Fibroblast of the conjunctiva (primary cell): ENCODE results near the gene DCLRE1A.

Experiments used
- DNase-seq: peaks from one replicate; pipeline ENCODE4 v3.0.0-alpha.2; 2010; ENCODE audit warnings: low read depth

The DCLRE1A gene

DNA sequence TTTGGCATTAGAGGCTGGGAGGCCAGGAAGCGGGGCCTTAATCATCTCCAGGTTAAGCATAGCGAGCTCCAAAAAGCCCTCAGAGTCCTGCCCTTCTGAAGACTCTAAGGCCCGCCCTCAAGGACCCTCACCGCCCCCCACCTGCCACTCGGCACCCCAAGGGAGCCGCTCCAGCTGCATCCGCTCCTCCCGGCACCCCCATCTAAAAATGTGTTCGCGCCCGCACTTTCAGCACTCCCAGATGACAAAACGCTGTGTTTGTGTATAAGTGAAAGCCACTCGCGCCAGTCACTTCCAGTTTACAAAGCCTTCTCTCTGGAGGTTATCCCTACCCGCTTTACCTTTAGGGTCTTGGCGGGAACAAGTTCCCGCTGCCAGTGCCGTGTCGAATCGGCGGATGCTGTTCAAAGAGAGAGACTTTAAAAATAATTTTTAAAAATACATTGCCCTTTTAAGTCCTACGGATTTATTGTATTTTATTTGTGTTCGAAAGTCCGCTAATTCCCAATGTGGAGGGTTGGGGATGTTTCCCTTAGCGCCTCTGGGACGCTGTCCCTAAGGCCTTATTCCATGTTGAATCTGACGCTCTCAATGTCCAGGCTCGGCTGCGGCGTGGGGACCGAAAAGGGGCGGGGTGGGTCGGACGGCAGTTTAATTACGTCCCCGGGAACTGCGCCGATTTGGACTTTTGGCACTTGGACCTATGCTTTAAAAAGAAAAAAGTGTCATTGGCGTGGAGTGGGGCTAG, at the start of gene DCLRE1A, which contains the start of gene NHLRC2:
DCLRE1A (minus strand) TSS at position 70 of the 748 bp plus-strand sequence. CDS start 900 bp downstream, outside the sequence.
NHLRC2 (plus strand) TSS at position 649 of the 748 bp plus-strand sequence. CDS start 212 bp downstream, outside the sequence.
- peak; percentile 39 for DNase-seq

DNA sequence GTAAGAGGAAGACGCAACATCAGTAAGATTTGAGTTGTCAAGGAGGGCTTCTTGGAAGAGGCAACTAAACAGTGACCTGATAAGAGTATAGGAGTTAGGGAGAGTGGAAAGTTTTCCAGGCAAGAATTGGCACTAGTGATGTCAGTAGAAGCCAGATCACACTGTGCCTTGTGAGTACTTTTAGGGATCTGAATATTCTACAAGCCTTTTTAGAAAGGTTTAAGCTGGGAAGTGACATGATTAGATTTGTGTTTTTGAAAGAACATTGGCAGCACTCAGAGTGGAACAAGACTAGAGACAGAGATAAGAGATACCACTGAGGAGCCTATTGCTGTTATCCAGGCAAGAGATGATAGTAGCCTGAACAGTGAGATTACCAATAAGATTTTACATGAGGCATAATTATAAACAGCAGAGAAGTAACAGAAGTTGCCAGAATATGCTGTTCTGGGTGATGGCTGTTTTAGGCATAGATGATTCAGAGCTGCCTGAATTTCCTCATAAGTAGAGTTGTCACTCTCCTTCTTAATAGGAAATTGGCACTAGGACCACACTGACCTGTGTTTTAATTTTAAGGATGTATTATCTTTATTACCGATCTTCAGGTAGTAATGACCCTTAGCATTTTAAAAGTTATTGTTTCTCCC, 46.2 kb upstream of the DCLRE1A start:
- DNase-seq, result no peak

GRCh38 chr10:113897693-113898618, 44.1 kb upstream of the DCLRE1A start:
- no peak for DNase-seq

DNA sequence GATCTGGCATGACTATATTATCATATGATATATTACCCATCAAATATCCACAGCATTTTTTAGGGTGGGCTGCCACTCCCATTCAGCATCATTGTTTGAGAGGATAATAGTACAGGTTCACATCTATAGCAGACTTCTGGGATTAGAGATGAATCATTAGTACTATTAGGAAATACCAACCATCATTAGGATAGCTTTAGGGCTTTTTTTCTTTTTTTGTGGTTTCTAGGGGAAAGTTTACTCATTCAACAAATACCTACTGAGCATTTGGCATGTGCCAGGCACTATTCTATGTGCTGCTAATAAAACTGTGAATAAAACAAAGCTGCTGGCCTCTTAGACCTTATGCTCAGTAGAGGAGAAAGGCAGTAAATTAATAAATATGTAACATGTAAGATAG, 41.1 kb upstream of the DCLRE1A start:
- no peak for DNase-seq

DNA sequence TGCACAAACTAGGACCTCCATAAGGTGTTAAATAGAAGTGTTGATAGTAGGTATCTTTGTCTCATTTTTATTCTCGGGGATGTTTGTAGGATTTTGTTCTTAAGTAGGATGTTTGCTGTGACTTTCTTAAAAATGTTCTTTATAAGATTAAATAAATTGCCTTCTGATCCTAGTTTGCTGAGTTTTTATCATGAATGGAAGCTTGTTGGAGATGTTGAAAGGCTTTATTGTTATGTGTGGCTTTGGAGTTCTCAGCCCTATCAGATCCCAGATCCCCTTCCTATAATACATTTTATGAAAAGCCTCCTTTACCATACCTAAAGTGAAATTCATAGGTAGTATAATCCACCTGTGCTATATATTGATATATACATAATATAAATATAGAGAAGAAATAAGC, 40.7 kb upstream of the DCLRE1A start:
- no peak for DNase-seq

DNA sequence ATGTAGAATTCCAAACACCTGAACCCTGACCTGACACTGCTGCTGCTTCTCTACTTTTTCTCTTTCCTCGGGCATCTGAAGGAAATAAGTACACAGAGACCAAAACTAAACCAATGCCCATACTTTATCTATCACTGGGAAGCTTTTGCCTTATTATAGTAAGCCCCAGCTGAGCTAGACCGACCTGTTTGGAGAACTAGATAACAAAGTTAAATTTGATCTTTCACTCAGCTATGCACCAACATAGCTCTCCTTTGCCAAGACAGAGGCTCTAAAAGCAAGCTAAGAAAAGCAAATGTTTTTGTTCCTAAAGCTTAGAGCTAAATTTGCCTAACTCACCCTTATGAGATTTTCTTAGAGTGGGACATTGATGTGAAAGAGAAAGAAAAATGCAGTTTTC, 39.7 kb upstream of the DCLRE1A start:
- DNase-seq, result no peak

GRCh38 chr10:113891476-113891875, 37.6 kb upstream of the DCLRE1A start:
- DNase-seq, result no peak

- DNase-seq, result no peak
Measured at GRCh38 chr10:113890769-113891168, 36.9 kb upstream of the DCLRE1A start.

DNA sequence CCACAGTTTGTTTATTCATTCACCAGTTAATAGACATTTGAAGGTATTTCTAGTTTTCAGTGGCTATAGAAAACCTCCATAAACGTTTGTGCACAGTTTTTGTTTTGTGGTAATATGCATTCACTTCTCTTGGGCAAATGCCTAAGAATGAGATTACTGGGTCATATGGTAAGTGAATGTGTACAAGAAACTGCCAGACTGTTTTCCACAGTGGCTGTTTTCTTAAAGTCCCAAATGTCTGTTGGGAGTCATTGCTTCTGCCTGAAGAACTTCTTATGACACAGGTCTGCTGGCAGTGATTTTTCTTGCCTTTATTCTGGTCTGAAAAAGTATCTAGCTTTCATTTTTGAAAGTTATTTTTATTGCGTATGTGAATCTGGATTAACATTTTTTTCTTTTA, 36.0 kb upstream of the DCLRE1A start:
- DNase-seq, result no peak

GRCh38 chr10:113882240-113882639, 28.4 kb upstream of the DCLRE1A start:
- no peak for DNase-seq

DNA sequence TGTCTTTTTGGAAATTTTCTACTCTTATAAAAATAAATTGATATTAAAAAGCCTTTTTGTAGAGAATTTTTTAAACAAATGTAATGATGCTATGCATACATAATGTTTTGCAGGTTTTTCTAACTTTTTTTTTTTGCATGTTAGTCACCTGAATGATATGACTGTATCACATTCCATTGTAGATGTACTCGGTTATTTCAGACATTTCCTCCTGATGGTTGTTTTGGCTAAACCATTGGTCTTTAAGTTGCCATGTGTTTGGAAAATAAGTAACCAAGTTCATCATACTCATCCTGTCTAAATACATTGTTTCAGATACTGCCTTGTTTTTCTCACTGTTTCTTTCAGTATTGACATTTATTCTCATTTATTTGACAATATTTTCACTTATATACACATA, 26.4 kb upstream of the DCLRE1A start:
- no peak for DNase-seq

DNA sequence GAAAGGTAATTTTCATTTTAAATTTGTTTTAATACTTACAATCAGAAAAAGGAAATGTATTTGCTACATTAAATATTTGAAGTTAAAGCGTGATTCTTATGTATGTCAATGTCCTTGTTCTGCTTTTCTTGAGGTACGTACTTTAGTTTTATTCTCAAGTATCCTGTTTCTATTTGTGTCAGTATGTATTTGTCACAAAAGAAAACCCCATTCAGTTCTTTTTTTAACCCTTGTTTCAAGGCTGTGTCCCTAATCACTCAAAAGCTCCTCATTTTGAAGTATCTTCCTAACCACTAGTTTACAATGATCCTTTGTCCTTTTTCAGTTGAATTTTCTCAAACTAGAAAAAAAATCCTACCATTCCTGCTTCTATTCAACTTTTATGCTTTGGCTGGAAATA, 25.8 kb upstream of the DCLRE1A start:
- DNase-seq, result no peak

- no peak for DNase-seq
Measured at GRCh38 chr10:113876461-113876860, 22.6 kb upstream of the DCLRE1A start.

- no peak for DNase-seq
Measured at GRCh38 chr10:113875212-113875611, 21.3 kb upstream of the DCLRE1A start.

- DNase-seq, result no peak
Measured at GRCh38 chr10:113872139-113873030, 18.5 kb upstream of the DCLRE1A start.

DNA sequence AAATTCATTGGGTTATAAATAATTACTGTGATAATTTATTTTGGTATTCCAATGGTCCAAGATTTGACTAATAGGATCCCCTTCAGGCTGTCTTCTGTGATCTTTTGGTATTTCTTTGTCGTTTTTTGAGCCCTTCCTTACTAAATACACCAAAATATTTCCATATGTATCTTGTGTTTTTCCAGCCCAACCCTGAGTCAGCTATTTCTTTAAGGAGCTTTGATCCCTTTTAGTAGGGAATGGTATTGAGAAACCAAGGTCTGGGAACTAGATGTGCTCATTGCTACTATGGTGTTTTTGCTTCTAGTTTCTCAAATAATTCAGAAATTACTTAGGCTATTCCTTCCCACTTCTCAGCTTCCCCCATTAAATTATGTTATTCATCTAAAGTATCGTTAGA, 15.9 kb upstream of the DCLRE1A start:
- DNase-seq, result no peak

DNA sequence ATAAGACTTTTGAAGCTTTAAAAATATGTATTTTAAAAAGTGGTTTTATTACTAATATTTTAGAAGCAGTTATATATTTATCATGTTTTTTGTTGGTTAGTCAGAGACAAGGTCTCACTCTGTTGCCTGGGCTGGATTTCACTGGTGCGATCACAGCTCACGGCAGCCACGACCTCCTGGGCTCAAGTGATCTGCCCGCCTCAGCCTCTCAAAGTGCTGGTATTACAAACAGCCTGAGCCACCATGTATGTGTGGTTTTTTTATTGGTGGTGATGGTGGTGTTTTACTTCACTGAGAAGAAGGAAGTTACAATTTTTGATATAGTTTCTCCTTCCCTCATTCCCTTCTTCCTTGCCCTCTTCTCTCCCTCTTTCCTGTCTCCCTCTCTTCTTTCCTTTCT, 14.0 kb upstream of the DCLRE1A start:
- DNase-seq, result no peak

GRCh38 chr10:113866551-113867394, 12.9 kb upstream of the DCLRE1A start:
- DNase-seq, result no peak

DNA sequence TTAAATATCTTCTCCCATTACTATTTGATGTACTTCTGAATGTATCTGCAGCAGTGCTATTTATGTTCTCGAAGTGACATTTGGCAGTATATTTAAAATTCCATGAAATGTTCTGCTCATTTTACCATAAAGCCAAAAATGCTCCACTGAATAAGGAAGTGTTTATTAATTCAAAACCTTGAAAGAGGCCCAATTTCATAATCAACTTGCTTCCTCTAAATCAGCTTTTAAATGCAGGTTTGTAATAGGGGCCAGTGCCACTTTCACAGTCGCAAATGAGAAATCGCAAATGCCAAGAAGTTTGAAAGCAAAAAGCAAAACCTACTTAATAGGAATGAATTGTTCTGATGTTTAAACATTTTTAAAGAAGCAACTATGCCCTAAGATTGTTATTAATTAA, 12.0 kb upstream of the DCLRE1A start:
- DNase-seq, result no peak

GRCh38 chr10:113859261-113859660, 5.4 kb upstream of the DCLRE1A start:
- no peak for DNase-seq

DNA sequence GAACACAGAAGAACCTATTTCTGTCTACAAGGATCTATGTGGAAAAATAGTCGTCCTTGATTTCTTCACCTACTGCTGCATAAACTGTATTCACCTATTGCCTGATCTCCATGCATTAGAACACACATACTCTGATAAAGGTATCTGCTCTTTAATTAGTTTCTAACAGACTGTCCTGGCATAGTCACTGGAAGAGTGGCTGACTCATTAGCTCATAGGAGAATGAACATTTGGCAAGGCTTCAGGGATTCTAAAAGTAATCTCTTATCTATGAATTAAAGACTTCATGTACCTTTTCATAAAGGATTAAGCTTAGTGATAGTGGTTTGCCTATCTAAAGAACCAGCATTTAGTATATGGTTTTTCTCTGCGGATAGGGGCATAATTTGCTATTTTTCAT, 4.7 kb upstream of the DCLRE1A start:
- DNase-seq, result no peak
